Activated CD4-positive, alpha-beta T cell treated with anti-CD3 and anti-CD28 coated beads, Interleukin-2, amount 50 U/mL, for 4 hours (primary cell): ENCODE results near the gene SUSD5.
"Not testable (repeated sequence)": the region's sequence is repeated elsewhere in the genome, so short reads cannot be mapped to it uniquely, and the experiment has no call there.

Experiments
- DNase-seq, 2 experiments: peaks; one replicate each; pipeline ENCODE4 v3.0.0-alpha.2; 2020

SUSD5 gene

GRCh38 chr3:33187368-33187634 is 31.3 kb downstream of the SUSD5 start:
- DNase-seq = no peak

- DNase-seq = no peak
These were observed 31.9 kb downstream of the SUSD5 start for GRCh38 chr3:33186524-33187367.

GRCh38 chr3:33184863-33185262 is 33.7 kb downstream of the SUSD5 start:
- no peak for DNase-seq

- not testable (repeated sequence) for DNase-seq
These were observed 37.0 kb downstream of the SUSD5 start for GRCh38 chr3:33181641-33182040.

GRCh38 chr3:33181229-33181628 is 37.4 kb downstream of the SUSD5 start:
- no peak for DNase-seq

GRCh38 chr3:33179132-33179531 is 39.5 kb downstream of the SUSD5 start:
- DNase-seq = no peak

GRCh38 chr3:33174711-33175414 is 43.7 kb downstream of the SUSD5 start:
- DNase-seq = no peak

GRCh38 chr3:33174095-33174494 is 44.5 kb downstream of the SUSD5 start:
- DNase-seq = no peak

GRCh38 chr3:33173672-33174071 is 44.9 kb downstream of the SUSD5 start:
- no peak for DNase-seq

GRCh38 chr3:33173103-33173502 is 45.5 kb downstream of the SUSD5 start:
- no peak for DNase-seq

GRCh38 chr3:33171580-33171979 is 47.0 kb downstream of the SUSD5 start:
- DNase-seq = no peak

- no peak for DNase-seq
These were observed 48.1 kb downstream of the SUSD5 start for GRCh38 chr3:33170531-33170930.

GRCh38 chr3:33167716-33168336 is 50.8 kb downstream of the SUSD5 start:
- no peak for DNase-seq

GRCh38 chr3:33167284-33167683 is 51.3 kb downstream of the SUSD5 start:
- DNase-seq = no peak

- no peak for DNase-seq
These were observed 52.5 kb downstream of the SUSD5 start for GRCh38 chr3:33166095-33166494.

- no peak for DNase-seq
These were observed 53.2 kb downstream of the SUSD5 start for GRCh38 chr3:33165372-33165771.

GRCh38 chr3:33162621-33163020 is 56.0 kb downstream of the SUSD5 start:
- not testable (repeated sequence) for DNase-seq

- DNase-seq = no peak
These were observed 58.6 kb downstream of the SUSD5 start for GRCh38 chr3:33159981-33160380.

GRCh38 chr3:33159234-33159633 is 59.4 kb downstream of the SUSD5 start:
- no peak for DNase-seq

GRCh38 chr3:33155301-33155700 is 63.3 kb downstream of the SUSD5 start:
- no peak for DNase-seq

- no peak for DNase-seq
These were observed 64.8 kb downstream of the SUSD5 start for GRCh38 chr3:33153782-33154181.

- no peak for DNase-seq
These were observed 65.9 kb downstream of the SUSD5 start for GRCh38 chr3:33152363-33153360.

- no peak for DNase-seq
These were observed 69.3 kb downstream of the SUSD5 start for GRCh38 chr3:33149342-33149741.
